Parathyroid adenoma (tissue), 2 donors: ENCODE results near the gene WDR37.

Experiments
- H2AFZ ChIP-seq: fragments of 300-600 bp; sonication (generic); one replicate; pipeline ENCODE4 v1.7.0; 2017; ENCODE audit warnings: antibody characterized with exemption, mild to moderate bottlenecking
- H3K27ac ChIP-seq: fragments of 300-600 bp; sonication (generic); one replicate; pipeline ENCODE4 v1.7.0; 2017
- H3K27me3 ChIP-seq: fragments of 300-600 bp; sonication (generic); one replicate; pipeline ENCODE4 v1.7.0; 2017; ENCODE audit warnings: low read length; ENCODE audit not compliant: control insufficient read depth, insufficient read depth
- H3K36me3 ChIP-seq: fragments of 300-600 bp; sonication (generic); one replicate; pipeline ENCODE4 v1.7.0; 2017; ENCODE audit warnings: low read length; ENCODE audit not compliant: control insufficient read depth, insufficient read depth
- H3K4me1 ChIP-seq: fragments of 300-600 bp; sonication (generic); one replicate; pipeline ENCODE4 v1.7.0; 2017; ENCODE audit warnings: control low read depth
- H3K4me2 ChIP-seq: fragments of 300-600 bp; sonication (generic); one replicate; pipeline ENCODE4 v1.7.0; 2017; ENCODE audit warnings: low read length
- H3K4me3 ChIP-seq: fragments of 300-600 bp; sonication (generic); one replicate; pipeline ENCODE4 v1.7.0; 2017; ENCODE audit warnings: low read depth, low read length
- H3K79me2 ChIP-seq: fragments of 300-600 bp; sonication (generic); one replicate; pipeline ENCODE4 v1.7.0; 2017; ENCODE audit warnings: control low read depth
- H3K9ac ChIP-seq: fragments of 300-600 bp; sonication (generic); one replicate; pipeline ENCODE4 v1.7.0; 2017; ENCODE audit warnings: mild to moderate bottlenecking
- H3K9me3 ChIP-seq: fragments of 300-600 bp; sonication (generic); one replicate; pipeline ENCODE4 v1.7.0; 2017; ENCODE audit warnings: low read length; ENCODE audit not compliant: control insufficient read depth
- TF ChIP-seq, protein P1 (sequence below): fragments of 300-600 bp; sonication (generic); IDR thresholded peaks from one replicate; pipeline ENCODE4 v1.7.0; 2017; ENCODE audit warnings: antibody characterized with exemption, mild to moderate bottlenecking
- donor health status: primary hyperparathyroidism.

WDR37 gene

GRCh38 chr10:1020958-1021357 is 35.2 kb upstream of the WDR37 start:
- TF ChIP-seq, protein P1, sequence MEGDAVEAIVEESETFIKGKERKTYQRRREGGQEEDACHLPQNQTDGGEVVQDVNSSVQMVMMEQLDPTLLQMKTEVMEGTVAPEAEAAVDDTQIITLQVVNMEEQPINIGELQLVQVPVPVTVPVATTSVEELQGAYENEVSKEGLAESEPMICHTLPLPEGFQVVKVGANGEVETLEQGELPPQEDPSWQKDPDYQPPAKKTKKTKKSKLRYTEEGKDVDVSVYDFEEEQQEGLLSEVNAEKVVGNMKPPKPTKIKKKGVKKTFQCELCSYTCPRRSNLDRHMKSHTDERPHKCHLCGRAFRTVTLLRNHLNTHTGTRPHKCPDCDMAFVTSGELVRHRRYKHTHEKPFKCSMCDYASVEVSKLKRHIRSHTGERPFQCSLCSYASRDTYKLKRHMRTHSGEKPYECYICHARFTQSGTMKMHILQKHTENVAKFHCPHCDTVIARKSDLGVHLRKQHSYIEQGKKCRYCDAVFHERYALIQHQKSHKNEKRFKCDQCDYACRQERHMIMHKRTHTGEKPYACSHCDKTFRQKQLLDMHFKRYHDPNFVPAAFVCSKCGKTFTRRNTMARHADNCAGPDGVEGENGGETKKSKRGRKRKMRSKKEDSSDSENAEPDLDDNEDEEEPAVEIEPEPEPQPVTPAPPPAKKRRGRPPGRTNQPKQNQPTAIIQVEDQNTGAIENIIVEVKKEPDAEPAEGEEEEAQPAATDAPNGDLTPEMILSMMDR: no peak
- no peaks in the 10 kb centered on the region for H3K79me2 ChIP-seq

DNA sequence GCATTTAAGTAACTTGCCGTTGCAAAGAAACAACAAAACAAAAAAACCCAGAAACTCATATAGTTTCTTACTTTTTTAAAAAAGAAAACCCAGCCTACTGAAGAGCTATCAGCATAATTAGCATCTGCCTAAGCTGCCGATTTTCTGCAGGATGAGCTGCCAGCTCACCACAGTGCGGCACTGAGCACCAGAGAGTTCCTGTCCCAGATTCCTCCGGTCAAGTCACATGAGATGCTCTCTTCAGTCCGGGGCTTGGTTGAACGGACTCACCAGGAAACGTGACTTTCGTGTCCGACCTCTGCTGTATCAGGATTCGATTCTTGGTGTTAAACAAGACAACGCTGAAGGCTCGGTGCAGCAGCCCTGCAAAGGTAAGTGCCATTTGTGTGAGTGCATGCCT is 33.8 kb upstream of the WDR37 start:
- Histone ChIP-seq H3K4me1 (peaks cover 3% of the 10 kb centered on the region), H3K4me3 (no peak overlapping the region), H3K79me2 (no peaks in the 10 kb centered on the region), H3K9me3 (no peaks in the 10 kb centered on the region), H3K36me3 (no peaks in the 10 kb centered on the region), H2AFZ (no peak overlapping the region), H3K27me3 (no peaks in the 10 kb centered on the region), H3K9ac (no peak overlapping the region), H3K4me2 (no peak overlapping the region), H3K27ac (no peak overlapping the region)
- TF ChIP-seq, protein P1: no peak

More at GRCh38 chr10:1020958-1021357, 35.2 kb upstream of the WDR37 start:
- H3K9me3 ChIP-seq: no peaks in the 10 kb centered on the region
- no peaks in the 10 kb centered on the region for H3K27me3 ChIP-seq
- no peak overlapping the region for H3K4me2 ChIP-seq
- H3K9ac ChIP-seq: no peak overlapping the region
- no peak overlapping the region for H3K4me3 ChIP-seq
- H3K27ac ChIP-seq: no peak overlapping the region
- H3K4me1 ChIP-seq: peaks cover 3% of the 10 kb centered on the region
- no peak overlapping the region for H2AFZ ChIP-seq
- no peaks in the 10 kb centered on the region for H3K36me3 ChIP-seq

DNA sequence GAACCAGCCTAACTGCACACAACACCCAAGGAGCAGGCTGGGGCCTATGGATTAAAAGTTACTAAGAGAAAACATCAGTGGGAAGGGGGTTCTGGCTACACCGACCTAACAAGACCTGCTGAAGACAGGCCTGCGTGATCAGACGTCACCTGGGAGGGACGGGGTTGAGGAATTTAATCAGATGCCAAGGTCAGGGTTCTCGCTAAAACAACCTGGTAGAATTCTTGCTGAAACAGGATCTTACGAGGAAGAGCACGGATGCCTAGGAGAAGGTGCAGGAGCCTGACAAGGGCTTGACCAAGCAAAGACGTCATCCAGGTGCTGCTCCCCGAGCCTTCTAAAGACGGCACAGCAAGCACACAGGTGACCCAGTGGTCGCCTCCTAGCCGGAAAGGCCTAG is 32.1 kb upstream of the WDR37 start:
- H3K36me3 ChIP-seq: no peaks in the 10 kb centered on the region
- H3K4me1 ChIP-seq: peaks cover 3% of the 10 kb centered on the region
- no peaks in the 10 kb centered on the region for H3K27me3 ChIP-seq
- no peaks in the 10 kb centered on the region for H3K9me3 ChIP-seq
- no peak overlapping the region for H3K4me3 ChIP-seq
- H3K27ac ChIP-seq: no peak overlapping the region
- TF ChIP-seq, protein P1: no peak
- no peak overlapping the region for H3K4me2 ChIP-seq
- no peak overlapping the region for H3K9ac ChIP-seq
- no peaks in the 10 kb centered on the region for H3K79me2 ChIP-seq
- H2AFZ ChIP-seq: peak overlapping the region; percentile 31

- Histone ChIP-seq H3K9me3 (no peaks in the 10 kb centered on the region), H3K4me1 (peaks cover 3% of the 10 kb centered on the region), H3K4me3 (no peak within 1 kb of the TSS), H3K36me3 (no peaks in the 10 kb centered on the region), H3K27me3 (no peaks in the 10 kb centered on the region), H2AFZ (peak within 1 kb of the TSS; percentile 39), H3K4me2 (peak within 1 kb of the TSS; percentile 42), H3K9ac (no peak within 1 kb of the TSS), H3K79me2 (no peaks in the 10 kb centered on the region), H3K27ac (no peak within 1 kb of the TSS)
- TF ChIP-seq, protein P1: no peak
These were observed 30.5 kb upstream of the WDR37 start, which contains the start of gene IDI2 for GRCh38 chr10:1025683-1026082. IDI2 (minus strand) TSS chr10:1025859; CDS start chr10:1024723, 1,136 bp downstream.

DNA sequence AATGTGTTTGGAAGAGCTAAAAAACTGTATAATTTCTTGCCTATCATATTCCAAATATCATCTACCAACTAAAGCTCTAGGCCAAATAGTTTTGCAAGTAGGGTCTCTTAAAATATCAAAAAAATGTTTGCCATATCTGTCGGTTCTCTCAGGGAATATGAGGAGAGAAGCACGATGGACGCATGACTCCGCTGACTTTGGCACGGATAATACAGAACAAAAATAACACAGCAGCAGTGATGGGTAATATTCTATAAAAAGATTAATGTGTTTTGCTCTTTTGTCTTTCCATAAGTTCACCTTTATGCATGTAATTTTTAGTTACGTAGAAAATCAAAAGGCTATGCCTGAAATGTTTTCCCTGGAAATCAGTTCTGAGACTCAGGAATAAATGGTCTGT is 29.6 kb upstream of the WDR37 start:
- Histone ChIP-seq H2AFZ (no peak overlapping the region), H3K9me3 (no peaks in the 10 kb centered on the region), H3K4me2 (no peak overlapping the region), H3K9ac (no peak overlapping the region), H3K27me3 (no peaks in the 10 kb centered on the region), H3K79me2 (no peaks in the 10 kb centered on the region), H3K4me3 (no peak overlapping the region), H3K36me3 (no peaks in the 10 kb centered on the region), H3K27ac (no peak overlapping the region), H3K4me1 (peaks cover 3% of the 10 kb centered on the region)
- TF ChIP-seq, protein P1: no peak
